Mesodermal cell (in vitro differentiated cells): ENCODE data around the gene TTC39C. TPM values are rescaled to one million over a fixed set of nuclear protein-coding genes. Genes with fewer than 3 reads are reported as not detected.

Source experiments
- H3K27ac ChIP-seq: 2 replicates; pipeline ENCODE4 v1.7.0; 2013; ENCODE audit warnings: mild to moderate bottlenecking, low read depth, low read length, moderate library complexity; ENCODE audit not compliant: severe bottlenecking
- H3K36me3 ChIP-seq: 2 replicates; pipeline ENCODE4 v1.7.1; 2013; ENCODE audit warnings: mild to moderate bottlenecking, low read length, moderate library complexity; ENCODE audit not compliant: control insufficient read depth, insufficient read depth
- H3K4me1 ChIP-seq: one replicate; pipeline ENCODE4 v1.7.1; 2013; ENCODE audit warnings: mild to moderate bottlenecking, low read length; ENCODE audit not compliant: insufficient read depth, control insufficient read depth, poor library complexity, severe bottlenecking
- H3K4me3 ChIP-seq: 2 replicates; pipeline ENCODE4 v1.7.0; 2013; ENCODE audit warnings: low read length, control low read depth, mild to moderate bottlenecking; ENCODE audit not compliant: insufficient read depth, poor library complexity, severe bottlenecking; ENCODE audit errors: extremely low read depth
- H3K9me3 ChIP-seq: 2 replicates; pipeline ENCODE4 v1.7.1; 2013; ENCODE audit warnings: mild to moderate bottlenecking, low read length, moderate library complexity; ENCODE audit not compliant: control insufficient read depth
- WGBS, 2 experiments: methylation state at CpG; one replicate each; pipeline ENCODE4 v1.1.5; 2013; ENCODE audit warnings: missing lambda C conversion rate in 2 of 2; ENCODE audit not compliant: insufficient coverage in 2 of 2; 5-methylcytosine and 5-hydroxymethylcytosine counted together
- polyA plus RNA-seq, 2 experiments: library from polyadenylated mRNA; stranded (reverse); fragments of 50-300 nt; gene quantifications; one replicate each; pipeline ENCODE4 v1.2.3, GENCODE V29; 2013

The TTC39C gene
- polyA plus RNA-seq (2013, experiment 1 of 2) = 6.4 TPM
- polyA plus RNA-seq (2013, experiment 2 of 2) = 6.6 TPM

GRCh38 chr18:24014062-24014985 is at the start of gene TTC39C:
Gene TTC39C (plus strand): TSS chr18:24014754. CDS start chr18:24014872, 118 bp downstream.
- WGBS, 2 experiments = 0% methylated on average over 80 to 89 of the region's 118 CpGs

GRCh38 chr18:23966909-23967308 is 47.6 kb upstream of the TTC39C start:
- H3K36me3 ChIP-seq = no peaks in the 10 kb centered on the region
- H3K4me1 ChIP-seq = no peaks in the 10 kb centered on the region
- H3K9me3 ChIP-seq = no peaks in the 10 kb centered on the region
- WGBS, 2 experiments = 87 to 91% methylated on average over 4 of the region's 8 CpGs
- H3K27ac ChIP-seq = no peak overlapping the region
- no peak overlapping the region for H3K4me3 ChIP-seq

More at GRCh38 chr18:24014062-24014985, at the start of gene TTC39C:
- Histone ChIP-seq H3K4me3 (peak within 1 kb of the TSS; percentile 76), H3K27ac (no peak within 1 kb of the TSS), H3K4me1 (no peaks in the 10 kb centered on the region), H3K9me3 (no peaks in the 10 kb centered on the region), H3K36me3 (no peaks in the 10 kb centered on the region)

- 94 to 95% methylated on average over 7 to 8 of the region's 9 CpGs for WGBS, 2 experiments
- H3K4me1 ChIP-seq = peaks cover 4% of the 10 kb centered on the region
- no peak overlapping the region for H3K4me3 ChIP-seq
- no peaks in the 10 kb centered on the region for H3K36me3 ChIP-seq
- H3K27ac ChIP-seq = no peak overlapping the region
- H3K9me3 ChIP-seq = no peaks in the 10 kb centered on the region
These were observed 47.0 kb upstream of the TTC39C start for GRCh38 chr18:23967321-23968089.

- WGBS, 2 experiments = 94 to 100% methylated on average over 2 of the region's 4 CpGs
- H3K9me3 ChIP-seq = no peaks in the 10 kb centered on the region
- H3K4me1 ChIP-seq = peaks cover 4% of the 10 kb centered on the region
- H3K4me3 ChIP-seq = no peak overlapping the region
- no peak overlapping the region for H3K27ac ChIP-seq
- no peaks in the 10 kb centered on the region for H3K36me3 ChIP-seq
These were observed 45.6 kb upstream of the TTC39C start for GRCh38 chr18:23968638-23969604.

- peaks cover 4% of the 10 kb centered on the region for H3K4me1 ChIP-seq
- 69 to 85% methylated on average over 4 of the region's 6 CpGs for WGBS, 2 experiments
- H3K9me3 ChIP-seq = no peaks in the 10 kb centered on the region
- H3K36me3 ChIP-seq = no peaks in the 10 kb centered on the region
- H3K4me3 ChIP-seq = no peak overlapping the region
- H3K27ac ChIP-seq = no peak overlapping the region
These were observed 44.9 kb upstream of the TTC39C start for GRCh38 chr18:23969664-23970063.

GRCh38 chr18:23970161-23971096 is 44.1 kb upstream of the TTC39C start:
- no peak overlapping the region for H3K27ac ChIP-seq
- 93 to 100% methylated on average over 2 to 3 of the region's 7 CpGs for WGBS, 2 experiments
- no peak overlapping the region for H3K4me3 ChIP-seq

GRCh38 chr18:23971097-23971440 is 43.5 kb upstream of the TTC39C start:
- no peaks in the 10 kb centered on the region for H3K9me3 ChIP-seq
- H3K36me3 ChIP-seq = no peaks in the 10 kb centered on the region
- H3K4me3 ChIP-seq = no peak overlapping the region
- WGBS, 2 experiments = 83 to 100% methylated on average over 2 to 3 of the region's 5 CpGs
- H3K27ac ChIP-seq = no peak overlapping the region
- H3K4me1 ChIP-seq = peaks cover 4% of the 10 kb centered on the region

More at GRCh38 chr18:23970161-23971096, 44.1 kb upstream of the TTC39C start:
- H3K9me3 ChIP-seq = no peaks in the 10 kb centered on the region
- peaks cover 4% of the 10 kb centered on the region for H3K4me1 ChIP-seq
- H3K36me3 ChIP-seq = no peaks in the 10 kb centered on the region

- Histone ChIP-seq H3K27ac (no peak overlapping the region), H3K9me3 (no peaks in the 10 kb centered on the region), H3K36me3 (no peaks in the 10 kb centered on the region), H3K4me3 (no peak overlapping the region), H3K4me1 (peaks cover 4% of the 10 kb centered on the region)
- WGBS, 2 experiments = 84 to 91% methylated on average over 2 to 5 of the region's 5 CpGs
These were observed 42.8 kb upstream of the TTC39C start for GRCh38 chr18:23971666-23972230.

GRCh38 chr18:23972453-23972852 is 42.1 kb upstream of the TTC39C start:
- WGBS, 2 experiments = 78 to 92% methylated on average over 4 to 5 of the region's 6 CpGs
- Histone ChIP-seq H3K27ac (no peak overlapping the region), H3K9me3 (no peaks in the 10 kb centered on the region), H3K36me3 (no peaks in the 10 kb centered on the region), H3K4me1 (peaks cover 4% of the 10 kb centered on the region), H3K4me3 (no peak overlapping the region)
